NK-92 (cell line): ENCODE results near the gene ASB2.

Experiments used
- DNase-seq: peaks from one replicate; lab custom pipeline; 2025; ENCODE audit not compliant: unreplicated experiment; lab: John Stamatoyannopoulos, UW

Gene ASB2

DNA sequence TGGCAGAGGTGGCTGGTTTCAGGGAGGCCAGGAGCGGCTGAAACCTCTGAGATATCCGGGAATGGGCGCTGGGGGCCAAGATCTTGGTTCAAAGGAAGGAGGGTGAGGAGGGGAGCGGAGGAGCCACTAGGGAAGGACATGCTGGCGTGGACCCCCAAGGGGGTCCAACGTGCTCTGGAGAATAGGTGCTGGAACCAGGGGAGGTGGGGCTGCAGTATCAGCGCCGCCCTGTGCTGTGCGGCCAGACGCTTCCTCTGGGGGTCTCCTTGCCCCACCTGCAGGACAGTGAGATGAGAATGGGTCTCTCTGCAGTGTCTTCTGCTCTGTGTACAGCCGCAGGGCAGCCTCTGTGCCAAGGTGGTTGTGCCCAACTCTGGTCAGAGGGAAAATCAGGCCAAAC, 46.7 kb downstream of the ASB2 start:
- no peak for DNase-seq

- no peak for DNase-seq
Measured at GRCh38 chr14:93929048-93929535, 47.3 kb downstream of the ASB2 start.

GRCh38 chr14:93928184-93929047, 48.0 kb downstream of the ASB2 start:
- no peak for DNase-seq

DNA sequence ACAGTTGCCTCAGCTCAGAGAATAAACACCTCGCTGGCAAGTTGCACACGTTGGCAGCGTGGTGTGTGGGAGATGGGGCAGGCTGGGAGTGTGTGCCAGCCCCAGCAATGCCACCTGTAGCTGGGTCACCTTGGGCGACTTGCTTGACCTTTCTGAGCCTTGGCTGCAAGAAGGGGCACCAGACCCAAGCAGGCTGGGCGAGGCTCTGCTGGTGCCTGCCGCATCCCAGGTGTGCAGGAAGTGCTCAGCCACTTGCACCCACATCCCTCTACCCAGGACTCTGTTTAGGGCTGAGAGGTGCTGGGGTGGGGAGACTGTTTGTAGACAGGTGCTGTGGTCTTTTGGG, 48.6 kb downstream of the ASB2 start:
- no peak for DNase-seq

DNA sequence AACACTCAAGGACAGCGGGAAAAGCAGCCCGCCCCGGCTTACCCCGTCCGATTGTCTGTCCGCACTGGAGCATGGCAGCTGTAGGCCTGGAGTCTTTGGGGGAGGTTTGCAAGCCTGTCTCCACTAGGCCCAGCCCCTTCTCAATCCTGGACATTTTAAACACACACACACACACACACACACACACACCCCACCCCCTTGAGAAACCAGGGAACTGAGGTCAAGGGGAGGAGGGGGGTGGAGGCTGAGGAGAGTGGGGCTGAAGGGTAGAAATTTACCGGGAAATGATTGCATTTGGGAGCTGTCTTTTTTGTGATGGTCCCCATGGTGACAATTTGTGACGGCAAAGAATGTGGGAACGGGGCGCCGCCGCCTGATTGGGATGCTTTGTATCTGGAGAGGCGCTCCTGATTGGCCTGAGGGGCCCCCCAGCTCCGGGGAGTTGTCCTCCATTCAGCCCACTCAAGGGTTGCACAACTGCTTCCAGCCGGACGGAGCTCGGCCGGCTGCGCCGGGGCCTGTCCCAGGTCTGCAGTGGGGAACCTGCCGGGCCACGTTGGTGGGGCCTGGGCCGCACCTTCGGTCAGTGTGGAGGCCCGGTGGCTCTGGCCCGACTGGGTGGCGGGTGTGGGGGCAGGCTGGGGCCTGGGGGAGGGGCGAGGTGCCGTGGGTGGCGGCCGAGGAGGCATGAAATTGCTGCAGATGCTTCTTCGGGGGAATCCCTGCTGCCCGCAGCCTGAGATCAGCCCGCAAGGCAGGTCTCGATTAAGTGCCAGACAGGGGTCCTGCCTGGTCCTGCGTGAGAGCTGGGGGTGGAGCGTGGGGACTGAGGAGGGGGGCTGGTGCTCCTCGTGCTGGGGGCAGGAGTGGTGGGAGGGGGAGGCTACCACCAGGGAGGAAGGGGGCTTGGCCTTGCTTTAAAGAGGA, 49.2 kb downstream of the ASB2 start, which contains the start of gene FAM181A:
FAM181A (plus strand) TSS at position 472 of the 927 bp plus-strand sequence. CDS start 942 bp downstream, outside the sequence.
- no peak for DNase-seq

- DNase-seq, result no peak
Measured at GRCh38 chr14:93926245-93926872, 50.0 kb downstream of the ASB2 start.

GRCh38 chr14:93925374-93925895, 50.9 kb downstream of the ASB2 start:
- no peak for DNase-seq

GRCh38 chr14:93924592-93925355, 51.6 kb downstream of the ASB2 start:
- DNase-seq, result no peak

DNA sequence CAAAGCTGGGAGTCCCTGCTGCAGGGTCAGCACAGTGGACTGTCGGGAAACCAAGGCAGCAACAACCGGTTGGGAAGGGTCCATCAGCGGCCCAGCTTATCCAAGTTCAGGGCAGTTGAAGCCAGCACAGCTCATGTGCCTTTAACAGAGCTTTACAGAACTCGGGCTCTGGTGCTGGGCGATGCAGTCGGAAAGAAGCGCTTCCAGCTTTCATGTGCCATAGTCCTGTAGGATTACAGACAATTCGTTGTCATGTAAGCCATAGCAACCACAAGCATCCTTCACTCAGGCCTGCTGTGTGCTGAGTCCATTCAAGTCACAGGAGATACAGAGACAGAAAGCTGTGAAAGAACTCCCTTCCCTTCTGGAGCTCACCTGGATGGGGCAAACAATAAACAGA, 52.7 kb downstream of the ASB2 start:
- DNase-seq, result no peak

- no peak for DNase-seq
Measured at GRCh38 chr14:93921001-93921806, 55.2 kb downstream of the ASB2 start.

- no peak for DNase-seq
Measured at GRCh38 chr14:93917141-93917540, 59.2 kb downstream of the ASB2 start.

GRCh38 chr14:93916498-93916897, 59.9 kb downstream of the ASB2 start:
- DNase-seq, result no peak

GRCh38 chr14:93915800-93916199, 60.6 kb downstream of the ASB2 start:
- no peak for DNase-seq

DNA sequence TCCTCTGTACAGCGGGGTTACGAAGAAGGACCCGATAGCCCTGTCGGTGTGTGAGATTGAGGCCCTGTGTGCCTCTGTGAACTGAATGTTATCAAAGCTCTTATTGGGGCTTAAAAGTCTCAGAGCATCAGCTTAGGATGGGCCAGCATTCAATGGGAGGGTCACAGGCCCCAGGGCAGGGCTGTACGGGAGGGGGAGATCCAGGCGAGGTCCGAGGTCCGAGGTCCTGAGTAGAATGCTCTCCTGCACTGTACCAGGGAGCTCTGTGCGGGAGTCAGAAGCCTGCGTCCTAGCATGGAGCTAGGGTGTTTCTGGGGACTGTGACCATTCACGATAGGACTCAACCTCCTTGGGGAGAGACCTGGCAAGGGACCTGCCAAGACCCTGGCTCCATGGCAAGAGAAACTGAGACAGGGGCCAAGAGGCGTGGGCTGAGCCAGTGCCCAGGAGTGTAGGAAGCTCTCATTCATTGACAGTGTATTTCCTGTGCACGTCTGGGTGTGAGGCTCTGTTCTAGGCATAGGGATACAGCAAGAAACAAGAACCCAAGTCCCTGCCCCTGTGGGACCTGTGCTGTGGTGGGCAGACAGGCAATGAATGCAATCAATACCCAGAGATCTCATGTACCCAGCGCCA, 61.2 kb downstream of the ASB2 start:
- no peak for DNase-seq

GRCh38 chr14:93914278-93914677, 62.1 kb downstream of the ASB2 start:
- DNase-seq, result no peak

DNA sequence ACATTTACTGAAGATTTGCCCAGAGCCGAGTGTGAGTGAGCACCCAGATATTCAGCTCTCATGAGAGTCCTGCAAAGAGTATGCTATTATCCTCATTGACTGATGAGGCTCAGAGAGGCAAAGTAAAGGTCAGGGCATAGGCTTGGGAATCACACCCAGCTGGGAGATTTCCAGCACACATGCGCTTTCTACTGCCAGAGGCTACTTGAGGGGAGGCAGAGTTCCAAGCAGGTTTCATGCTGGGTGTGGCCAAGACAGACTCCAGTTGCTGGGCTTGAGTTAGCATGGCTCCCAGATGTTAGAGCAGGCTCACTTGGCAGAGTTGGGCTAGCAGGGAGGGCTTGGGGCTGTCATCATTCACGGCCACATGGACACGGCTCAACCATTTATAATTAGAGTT, 63.6 kb downstream of the ASB2 start:
- no peak for DNase-seq

DNA sequence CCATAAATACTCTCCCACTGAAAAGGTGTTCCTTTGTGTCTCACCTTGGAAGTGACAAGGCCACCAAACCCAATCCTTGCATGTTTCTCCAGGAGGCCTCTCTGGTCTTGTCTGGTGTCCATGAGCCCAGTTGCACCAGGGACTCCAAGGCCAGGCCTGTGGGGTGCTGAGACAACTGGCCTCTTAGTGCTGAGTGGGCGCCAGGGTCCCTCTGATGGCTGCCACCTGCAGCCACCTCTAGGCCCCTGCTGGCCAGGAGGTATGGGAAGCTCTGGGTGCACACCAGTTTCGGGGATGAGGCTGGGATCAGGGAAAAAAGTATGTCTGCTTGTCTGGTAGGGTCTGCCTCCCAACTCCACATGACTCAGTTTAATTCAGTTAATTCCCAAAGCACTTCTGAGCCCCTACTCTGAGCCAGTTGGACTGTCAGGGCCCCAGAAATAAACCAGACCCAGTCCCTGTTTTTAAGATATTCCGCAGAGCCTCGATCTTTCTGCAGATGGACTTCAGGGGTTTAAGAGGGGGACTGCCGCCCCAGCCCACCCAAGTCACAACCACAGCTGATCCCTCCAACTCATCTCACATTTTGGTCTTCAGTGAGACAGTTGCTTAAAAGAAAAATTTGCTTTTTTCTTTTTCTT, 64.3 kb downstream of the ASB2 start:
- no peak for DNase-seq

GRCh38 chr14:93909429-93910128, 66.8 kb downstream of the ASB2 start:
- no peak for DNase-seq
